Heart right ventricle (tissue), 16 donors: ENCODE data around the gene CXCL5. TPM values are rescaled to one million over a fixed set of nuclear protein-coding genes. Genes with fewer than 3 reads are reported as not detected.

Experiments used
- ATAC-seq, 8 donors: fragments of 200-7000 bp; cut with Tn5 transposase; one replicate each; pipeline ENCODE4 v1.9.1; 2020; ENCODE audit warnings: mild to moderate bottlenecking in 8 of 8, moderate library complexity in 8 of 8, moderate number of reproducible peaks in 1 of 8
- DNase-seq, 2 donors: peaks; one replicate each; pipeline ENCODE4 v3.0.0-alpha.2; 2020
- H3K27ac ChIP-seq, 10 donors: fragments of 200-600 bp; sonication (generic) in 2 of 10; one replicate each; pipeline versions ENCODE4 v1.5.0 to v1.8.0; 2020 to 2022; ENCODE audit warnings: mild to moderate bottlenecking in 3 of 10
- H3K27me3 ChIP-seq, 7 donors: fragments of 200-600 bp; one replicate each; pipeline ENCODE4 v1.8.0; 2021 to 2022; ENCODE audit warnings: mild to moderate bottlenecking in 2 of 7
- H3K36me3 ChIP-seq, 9 donors: fragments of 200-600 bp; sonication (generic) in 1 of 9; one replicate each; pipeline versions ENCODE4 v1.5.0 to v1.8.0; 2020 to 2022; ENCODE audit warnings: mild to moderate bottlenecking in 2 of 9
- H3K4me1 ChIP-seq, 9 donors: fragments of 200-600 bp; sonication (generic) in 1 of 9; one replicate each; pipeline versions ENCODE4 v1.5.0 to v1.8.0; 2020 to 2022; ENCODE audit warnings: mild to moderate bottlenecking in 4 of 9
- H3K4me3 ChIP-seq, 10 donors: fragments of 200-600 bp; sonication (generic) in 2 of 10; one replicate each; pipeline versions ENCODE4 v1.5.0 to v1.8.0; 2020 to 2022; ENCODE audit warnings: mild to moderate bottlenecking in 7 of 10, moderate library complexity in 2 of 10
- H3K9me3 ChIP-seq, 11 donors: fragments of 200-600 bp in 10 of 11; sonication (generic) in 2 of 11; one replicate each; pipeline versions ENCODE4 v1.5.0 to v1.8.0; 2013 to 2022; ENCODE audit warnings: mild to moderate bottlenecking in 2 of 11, control low read depth in 1 of 11, moderate library complexity in 1 of 11
- CTCF ChIP-seq, 9 donors: fragments of 200-600 bp; sonication (generic) in 2 of 9; IDR thresholded peaks; one replicate each; pipeline versions ENCODE4 v1.5.0 to v1.8.0; 2021 to 2022; ENCODE audit warnings: antibody characterized with exemption in 9 of 9, mild to moderate bottlenecking in 5 of 9, moderate library complexity in 1 of 9
- WGBS, 2 donors: extraction: QIAGEN DNeasy Blood & Tissue Kit; methylation state at CpG; one replicate each; pipeline ENCODE4 v1.1.7; 2013; ENCODE audit warnings: inconsistent platforms in 1 of 2; 5-methylcytosine and 5-hydroxymethylcytosine counted together
- intact Hi-C, 10 donors: fragments of 100-400 bp; cut with DNase I; formaldehyde crosslinking; loops; one replicate each; pipeline versions ENCODE4 v1.11.1 to v1.14.2; 2022
- polyA plus RNA-seq, 2 donors: library from polyadenylated mRNA; stranded (reverse); fragments of 200-250 nt; gene quantifications; one replicate each; pipeline ENCODE4 v1.2.3, GENCODE V29; 2013
- total RNA-seq, 10 donors: library from RNA; stranded (reverse); fragmentation: NEBNext Ultra II Directional in 3 of 10; extraction: Animal tissue kit (Norgen Biotek cat#: 25700) in 3 of 10; gene quantifications; one replicate each; pipeline versions ENCODE4 v1.2.1 to v1.2.4, GENCODE V29; 2021 to 2023
- donor health status: Arrhythmogenic right ventricular cardiomyopathy.
- donor health status: ischemic (EF 13 %, LVEDD 7.1; RV severe dilation, severe dysfunction).
- donor health status: healthy with polysubstance abuse.
- donor health status: DM: no; HTN: yes; CAD: no.
- donor health status: DM: no; HTN: no; CAD: no.
- donor health status: ischemic (EF 25% LVEDD 6.9; RV normal size, moderate dysfunction).
- donor health status: ischemic (EF 25% LVEDD 5.7; RV mildly dilated, moderate dysfunction).
- donor health status: healthy.
- donor health status: DM: yes; HTN: yes; CAD: no.
- donor health status: Ischemic cardiomyopathy.
- donor health status: ischemic (EF 35%, LVEDD 5.7; RV mildly dilated, moderate dysfunction).
- donor health status: nonischemic (EF 11% LVEDD 7.7; RV severe dilation, severe dysfunction).
- donor health status: DM: yes; HTN: yes; CAD: no.
- donor health status: PGD.
- donor health status: ischemic (EF 29% LVEDD 5.4; RV normal size, mild dysfunction).
- donor health status: nonischemic (EF 23%, LVEDD 6.1; RV moderate dilation, normal function).

Gene CXCL5
- total and polyA plus RNA-seq, 12 donors: 0.07 to 0.25 (median 0.15) TPM; not detected in 7

GRCh38 chr4:74044677-74045076 lies 46.2 kb upstream of the CXCL5 start:
- WGBS, 2 donors: 86 to 87% methylated on average over 3 of the region's 3 CpGs
- no peaks in the 10 kb centered on the region for H3K36me3 ChIP-seq
- peaks cover 0 to 5% (median 0%) of the 10 kb centered on the region in 7 donors for H3K27me3 ChIP-seq
- DNase-seq: no peak
- peaks cover 0 to 11% (median 0%) of the 10 kb centered on the region in 9 donors for H3K4me1 ChIP-seq
- no peak for ATAC-seq
- intact Hi-C loops: loop anchor here in 1 of 10 donors (10.0 kb wide), 1 partner anchor 50 kb away; the partner anchor contains the start of gene CXCL2
- peaks cover 0 to 23% (median 15%) of the 10 kb centered on the region in 11 donors for H3K9me3 ChIP-seq
- no peak overlapping the region for H3K4me3 ChIP-seq
- TF ChIP-seq CTCF (IDR thresholded peaks at IDR 0.05): no peak
- H3K27ac ChIP-seq: peak overlapping the region in 1 of 10 donors; percentile 59

- DNase-seq: no peak
- peaks cover 0 to 19% (median 9%) of the 10 kb centered on the region in 11 donors for H3K9me3 ChIP-seq
- intact Hi-C loops: loop anchor here in 1 of 10 donors (10.0 kb wide), 1 partner anchor 52 kb away; the partner anchor contains the start of gene CXCL2
- no peak overlapping the region for H3K4me3 ChIP-seq
- TF ChIP-seq CTCF (IDR thresholded peaks at IDR 0.05): no peak
- H3K36me3 ChIP-seq: no peaks in the 10 kb centered on the region
- no peak for ATAC-seq
- H3K27me3 ChIP-seq: peaks cover 0 to 8% (median 0%) of the 10 kb centered on the region in 7 donors
- H3K4me1 ChIP-seq: peaks cover 0 to 21% (median 5%) of the 10 kb centered on the region in 9 donors
- peak overlapping the region in 1 of 10 donors; percentile 73 for H3K27ac ChIP-seq
- WGBS, 2 donors: 64 to 73% methylated on average over 2 of the region's 2 CpGs
These were observed 44.2 kb upstream of the CXCL5 start for GRCh38 chr4:74042681-74043080.

GRCh38 chr4:74041418-74041817 lies 42.9 kb upstream of the CXCL5 start:
- Histone ChIP-seq H3K27ac (no peak overlapping the region), H3K4me3 (no peak overlapping the region), H3K36me3 (no peaks in the 10 kb centered on the region), H3K27me3 (peaks cover 0 to 11% (median 0%) of the 10 kb centered on the region in 7 donors), H3K4me1 (peaks cover 0 to 24% (median 5%) of the 10 kb centered on the region in 9 donors), H3K9me3 (peaks cover 0 to 7% (median 0%) of the 10 kb centered on the region in 11 donors)
- TF ChIP-seq CTCF (IDR thresholded peaks at IDR 0.05): no peak
- DNase-seq (no peak), ATAC-seq (no peak)
- intact Hi-C loops: loop anchor here in 1 of 10 donors (10.0 kb wide), 1 partner anchor 53 kb away; the partner anchor contains the start of gene CXCL2
- 27 to 37% methylated on average over 1 of the region's 1 CpG for WGBS, 2 donors

GRCh38 chr4:74039315-74039763 lies 40.9 kb upstream of the CXCL5 start:
- Histone ChIP-seq H3K9me3 (no peaks in the 10 kb centered on the region), H3K4me3 (peak overlapping the region in 9 of 10 donors; percentile 54 to 78 (median 71)), H3K36me3 (no peaks in the 10 kb centered on the region), H3K27ac (peak overlapping the region in 8 of 10 donors; percentile 27 to 94 (median 82)), H3K4me1 (peaks cover 0 to 24% (median 5%) of the 10 kb centered on the region in 9 donors), H3K27me3 (peaks cover 0 to 16% (median 0%) of the 10 kb centered on the region in 7 donors)
- DNase-seq: peak in 1 of 2 donors; percentile 12
- ATAC-seq: peak in 4 of 8 donors; percentile 27 to 67 (median 38)
- 17 to 19% methylated on average over 4 of the region's 4 CpGs for WGBS, 2 donors
- intact Hi-C loops: loop anchor here in 5 of 10 donors (5.0 to 10.0 kb wide), 8 partner anchors 53 to 305 kb away; partner anchors contain the start of gene CXCL2 (in 1 of the 5)
- no peak for TF ChIP-seq CTCF (IDR thresholded peaks at IDR 0.05)
